DMS 273 (cell line): ENCODE data around the gene TPCN2.
"Not testable (repeated sequence)": the region's sequence is repeated elsewhere in the genome, so short reads cannot be mapped to it uniquely, and the experiment has no call there.

Source experiments
- DNase-seq: peaks from one replicate; lab custom pipeline; 2025; ENCODE audit not compliant: unreplicated experiment; lab: John Stamatoyannopoulos, UW

Gene TPCN2

DNA sequence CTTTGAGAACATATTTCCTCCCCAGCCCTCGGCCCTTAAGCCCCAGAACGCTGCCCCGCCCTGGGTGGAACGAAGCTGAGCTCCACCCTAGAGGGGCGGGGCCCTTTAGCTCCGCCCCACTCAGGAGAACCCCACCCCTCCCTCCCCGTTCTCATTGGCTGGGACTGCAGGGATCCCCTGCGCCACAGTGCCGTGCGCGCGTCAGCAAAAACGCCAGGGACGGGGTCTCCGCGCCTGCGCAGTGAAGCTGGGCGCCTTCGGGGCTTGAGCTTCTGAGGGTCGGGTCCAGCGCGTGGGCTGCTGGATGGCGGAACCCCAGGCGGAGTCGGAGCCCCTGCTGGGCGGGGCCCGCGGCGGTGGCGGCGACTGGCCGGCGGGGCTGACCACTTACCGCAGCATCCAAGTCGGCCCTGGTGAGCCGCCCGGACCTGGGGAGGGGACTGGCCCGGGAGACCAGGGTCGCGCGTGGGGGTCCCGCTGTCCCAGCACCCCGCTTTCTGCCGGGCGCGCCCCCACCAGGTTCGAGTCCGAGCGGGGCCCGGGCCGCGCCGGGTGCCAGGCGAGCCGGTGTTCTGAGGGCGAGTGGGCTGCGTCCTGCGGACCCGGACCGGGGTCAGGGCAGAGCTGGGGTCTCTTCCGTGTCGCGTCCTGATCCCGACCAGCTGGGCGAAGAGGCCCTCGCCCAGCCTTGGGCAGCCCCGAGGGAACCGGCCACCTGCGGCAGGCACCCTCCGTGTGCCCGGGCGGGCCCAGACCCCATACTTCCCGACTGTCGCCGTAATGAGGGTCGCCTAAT is at the start of gene TPCN2:
TSS of gene TPCN2 (plus strand) at position 239 of the 796 bp plus-strand sequence. CDS start at position 305, 66 bp downstream.
- peak; percentile 95 for DNase-seq

DNA sequence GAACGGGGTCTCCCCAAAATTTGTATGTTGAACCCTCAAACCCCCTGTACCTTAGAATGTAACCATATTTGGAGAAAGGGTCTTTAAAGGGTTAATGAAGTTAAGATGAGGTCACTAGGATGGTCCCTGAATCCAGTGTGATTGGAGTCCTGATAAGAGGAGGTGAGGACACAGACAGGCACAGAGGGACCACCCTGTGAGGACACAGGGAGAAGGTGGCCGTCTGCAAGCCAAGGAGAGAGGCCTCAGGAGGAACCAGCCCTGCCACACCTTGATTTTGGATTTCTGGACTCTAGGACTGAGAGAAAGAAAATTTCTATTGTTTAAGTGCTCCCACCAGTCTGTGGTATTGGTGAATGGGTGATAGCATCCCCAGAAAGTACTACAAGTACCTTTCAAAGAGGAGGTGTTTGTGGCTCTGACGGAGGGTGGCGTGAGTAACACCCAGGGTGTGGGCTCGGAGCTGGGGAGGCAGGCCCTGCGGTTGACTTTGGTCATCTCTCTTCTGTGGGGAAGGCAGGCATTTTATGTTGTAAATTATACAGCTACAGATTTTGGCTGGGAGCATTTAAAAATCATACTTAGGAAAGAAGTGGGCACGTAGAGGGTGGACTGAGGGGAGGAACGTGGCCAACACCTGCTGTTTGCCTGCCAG is 49.5 kb upstream of the TPCN2 start:
- DNase-seq, result no peak

DNA sequence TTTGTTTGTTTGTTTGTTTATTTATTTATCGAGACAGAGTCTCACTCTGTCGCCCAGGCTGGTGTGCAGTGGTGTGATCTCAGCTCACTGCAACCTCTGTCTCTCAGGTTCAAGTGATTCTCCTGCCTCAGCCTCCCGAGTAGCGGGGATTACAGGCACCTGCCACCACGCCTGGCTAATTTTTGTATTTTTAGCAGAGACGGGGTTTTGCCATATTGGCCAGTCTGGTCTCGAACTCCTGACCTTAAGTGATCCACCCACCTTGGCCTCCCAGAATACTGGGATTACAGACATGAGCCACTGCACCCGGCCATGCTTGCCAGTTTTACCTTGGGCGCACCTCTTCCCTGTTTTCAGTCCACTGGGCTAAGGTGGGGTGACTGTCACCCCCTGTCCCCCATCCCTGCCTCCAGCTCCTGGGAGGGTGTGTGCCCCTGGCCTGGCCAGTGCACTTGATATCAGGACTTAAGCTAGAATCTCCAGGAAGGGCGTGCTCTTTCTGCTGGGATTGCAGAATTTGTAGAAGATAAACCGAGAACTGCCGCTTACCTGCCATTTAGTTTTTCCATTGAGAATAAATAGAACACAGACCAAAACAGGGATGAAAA is 48.9 kb upstream of the TPCN2 start:
- not testable (repeated sequence) for DNase-seq

DNA sequence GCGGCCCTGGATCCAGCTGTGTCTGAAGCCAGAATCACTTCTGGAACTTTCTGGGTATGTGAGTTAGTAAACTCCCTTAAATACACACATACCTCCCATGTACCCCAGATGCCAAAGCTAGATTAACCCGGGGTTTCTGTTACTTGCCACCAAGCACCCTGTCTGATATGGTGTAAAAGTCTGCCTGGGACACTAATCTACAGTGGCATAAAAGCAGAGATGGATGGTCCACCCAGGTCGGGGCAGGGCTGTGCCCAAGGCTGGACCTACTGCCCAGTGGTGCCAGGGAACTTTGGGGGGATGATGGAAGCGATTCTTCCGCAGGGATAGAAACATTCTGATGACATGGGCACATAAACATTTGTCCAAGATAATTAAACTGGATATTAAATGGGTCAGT is 48.3 kb upstream of the TPCN2 start:
- no peak for DNase-seq

DNA sequence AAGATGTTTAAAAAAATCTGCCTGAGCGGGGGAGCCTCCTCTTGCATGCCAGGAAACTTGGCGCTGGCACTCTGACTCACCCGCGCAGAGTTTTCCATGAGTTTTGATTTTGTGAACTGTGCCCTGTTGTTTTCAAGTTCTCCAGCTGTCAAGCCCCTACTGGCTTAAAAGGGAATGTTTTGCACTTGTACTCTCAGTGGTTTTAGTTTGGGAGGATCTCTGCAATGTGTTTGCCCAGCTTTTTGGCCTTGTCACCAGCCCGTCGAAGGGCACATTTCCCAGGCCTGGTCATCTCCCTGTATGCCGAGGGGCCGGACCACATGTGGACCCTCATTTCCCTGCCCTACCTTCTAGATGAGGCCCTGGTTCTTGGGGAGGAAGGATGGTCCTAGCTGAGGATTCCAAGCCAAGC is 47.9 kb upstream of the TPCN2 start:
- DNase-seq, result peak; percentile 80

DNA sequence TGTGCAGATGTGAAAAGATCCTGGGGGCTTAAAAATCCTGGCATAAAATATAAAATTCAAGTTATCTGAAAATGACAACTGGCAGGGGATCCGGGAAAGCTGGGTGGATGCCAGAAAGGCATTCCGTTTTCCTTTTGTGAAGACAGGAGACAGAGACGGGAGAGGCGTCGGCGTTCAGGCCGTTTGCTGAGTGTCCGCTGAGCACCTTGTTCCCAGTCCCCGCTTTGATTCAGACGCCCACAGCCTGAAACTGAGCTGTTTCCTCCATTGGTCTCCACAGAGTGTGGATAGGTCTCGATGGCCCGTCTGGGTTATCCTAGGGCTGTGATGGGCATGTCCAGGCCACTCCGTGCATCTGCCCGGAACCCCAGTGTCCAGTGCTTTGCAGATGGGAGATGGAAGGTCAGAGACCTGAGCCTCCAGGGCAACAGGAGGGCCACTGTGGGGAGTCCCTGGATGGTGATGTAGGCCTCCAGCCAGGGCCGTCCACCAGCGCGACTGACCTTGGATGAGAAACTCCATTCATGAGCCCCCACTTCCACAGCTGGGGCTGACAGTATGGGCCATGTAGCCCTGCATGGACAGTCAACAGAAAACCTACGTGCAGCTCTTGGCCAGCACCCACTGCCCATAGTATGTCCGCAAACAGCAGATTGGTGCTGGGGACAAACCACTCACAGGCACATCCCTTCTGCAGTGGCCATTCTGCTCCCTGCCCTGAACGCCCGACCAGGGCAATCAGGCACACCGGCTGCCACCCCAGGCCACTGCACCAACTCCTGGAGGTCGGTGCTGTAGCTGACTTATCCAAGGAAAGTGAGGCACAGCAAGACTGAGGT is 47.3 kb upstream of the TPCN2 start:
- no peak for DNase-seq

DNA sequence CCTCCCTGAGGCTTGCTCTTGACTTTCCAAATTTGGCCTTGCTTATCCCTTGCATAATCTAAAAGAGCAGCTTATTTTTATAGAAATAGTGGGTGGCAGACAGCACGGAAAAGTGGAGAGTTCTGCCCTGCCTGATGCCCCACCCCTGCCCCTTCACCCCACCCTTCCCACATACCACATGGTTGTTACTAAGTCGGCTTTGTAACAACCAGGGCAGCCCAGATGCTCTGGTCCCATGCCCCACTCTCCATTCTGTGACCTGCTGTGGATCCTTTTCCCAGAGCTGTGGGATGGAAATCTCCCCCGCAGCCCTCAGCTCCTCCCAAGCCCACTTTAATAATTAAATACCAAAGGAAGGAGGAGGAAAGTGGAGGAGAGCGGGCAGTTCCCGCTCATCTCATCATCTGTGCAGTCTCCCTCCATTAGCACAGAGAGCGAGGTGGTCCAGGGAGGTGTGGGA is 46.6 kb upstream of the TPCN2 start:
- DNase-seq, result no peak

DNA sequence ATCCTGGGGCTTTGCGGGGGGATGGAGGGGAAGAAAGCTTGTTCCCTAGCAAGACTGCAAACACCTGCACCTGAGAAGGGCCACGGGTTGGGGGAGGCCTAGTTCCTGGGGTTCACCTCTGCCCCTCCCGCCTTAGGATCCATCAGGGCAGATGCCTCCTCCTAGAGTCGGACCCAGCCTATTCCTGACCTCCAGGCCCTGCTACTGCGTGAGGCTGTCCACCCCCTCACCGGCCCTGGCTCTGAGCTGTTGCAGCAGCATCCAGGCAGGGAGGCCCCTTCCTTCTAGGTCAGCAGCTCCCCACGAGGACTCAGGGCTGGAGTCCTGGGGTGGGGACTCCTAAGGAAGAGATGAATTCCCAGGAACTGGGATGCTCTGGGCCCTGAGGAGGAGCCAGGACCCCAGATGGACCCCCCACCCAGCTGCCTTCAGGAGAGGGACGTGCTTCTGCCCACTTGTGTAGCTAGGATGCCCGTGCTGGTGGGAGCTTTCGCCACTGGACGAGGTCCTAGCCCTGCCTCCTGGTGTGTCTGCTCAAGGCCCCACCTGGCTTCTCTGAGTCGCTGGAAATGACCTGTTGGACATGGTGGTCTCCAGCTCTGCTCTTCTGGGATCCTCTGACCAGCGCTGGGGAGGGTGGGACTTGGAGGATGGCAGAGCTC is 46.0 kb upstream of the TPCN2 start:
- DNase-seq, result no peak

DNA sequence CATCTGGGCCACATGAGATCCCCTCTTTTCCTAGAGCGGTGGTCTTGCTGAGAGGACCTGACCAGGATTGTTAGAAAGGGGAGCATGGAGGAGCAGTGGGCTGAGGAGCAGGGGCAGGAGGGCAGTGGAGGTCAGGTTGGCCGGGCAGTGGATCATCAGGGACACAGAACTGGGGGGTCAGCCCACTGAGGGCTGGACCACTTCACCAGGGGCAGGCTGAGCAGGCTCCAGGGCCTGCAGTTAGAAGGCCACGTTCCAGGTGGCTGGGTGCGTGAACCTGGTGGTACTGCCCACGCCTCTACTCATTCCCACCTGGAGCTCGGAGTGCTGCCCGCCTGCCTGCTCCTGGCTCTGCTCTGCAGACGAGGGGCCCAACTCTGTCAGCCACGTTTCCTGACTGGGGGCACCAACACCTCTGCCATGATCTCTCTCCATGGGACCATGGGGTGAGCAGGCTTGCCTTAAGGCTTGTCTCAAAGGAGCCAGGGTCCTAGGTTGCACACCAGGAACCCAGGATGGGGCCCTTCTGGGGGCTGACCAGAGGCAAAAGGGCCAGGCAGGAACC is 45.3 kb upstream of the TPCN2 start:
- DNase-seq, result no peak

DNA sequence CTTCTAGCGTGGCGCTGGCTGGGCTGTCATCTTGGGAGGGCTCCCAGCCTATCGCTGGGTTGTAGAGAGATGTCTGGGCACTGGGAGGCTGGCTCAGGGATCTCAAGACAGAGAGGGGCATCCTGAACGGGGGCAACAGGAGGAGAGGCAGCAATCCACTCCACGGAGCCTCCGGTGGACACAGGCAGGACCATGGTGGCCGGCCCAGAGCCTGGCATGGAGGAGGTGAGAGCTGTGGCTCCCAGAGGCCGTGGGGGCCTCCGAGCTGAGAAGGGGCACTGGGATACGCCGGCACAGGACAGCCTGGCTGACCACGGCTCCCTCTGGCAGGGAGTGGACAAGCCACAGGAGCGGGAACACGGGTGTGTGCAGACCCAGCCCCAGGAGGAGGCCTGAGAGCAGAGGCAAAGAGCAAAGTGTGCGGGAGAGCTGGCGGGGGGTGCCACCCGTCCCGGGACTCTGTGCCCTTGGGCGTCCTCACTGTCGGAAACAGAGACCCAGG is 44.8 kb upstream of the TPCN2 start:
- no peak for DNase-seq

DNA sequence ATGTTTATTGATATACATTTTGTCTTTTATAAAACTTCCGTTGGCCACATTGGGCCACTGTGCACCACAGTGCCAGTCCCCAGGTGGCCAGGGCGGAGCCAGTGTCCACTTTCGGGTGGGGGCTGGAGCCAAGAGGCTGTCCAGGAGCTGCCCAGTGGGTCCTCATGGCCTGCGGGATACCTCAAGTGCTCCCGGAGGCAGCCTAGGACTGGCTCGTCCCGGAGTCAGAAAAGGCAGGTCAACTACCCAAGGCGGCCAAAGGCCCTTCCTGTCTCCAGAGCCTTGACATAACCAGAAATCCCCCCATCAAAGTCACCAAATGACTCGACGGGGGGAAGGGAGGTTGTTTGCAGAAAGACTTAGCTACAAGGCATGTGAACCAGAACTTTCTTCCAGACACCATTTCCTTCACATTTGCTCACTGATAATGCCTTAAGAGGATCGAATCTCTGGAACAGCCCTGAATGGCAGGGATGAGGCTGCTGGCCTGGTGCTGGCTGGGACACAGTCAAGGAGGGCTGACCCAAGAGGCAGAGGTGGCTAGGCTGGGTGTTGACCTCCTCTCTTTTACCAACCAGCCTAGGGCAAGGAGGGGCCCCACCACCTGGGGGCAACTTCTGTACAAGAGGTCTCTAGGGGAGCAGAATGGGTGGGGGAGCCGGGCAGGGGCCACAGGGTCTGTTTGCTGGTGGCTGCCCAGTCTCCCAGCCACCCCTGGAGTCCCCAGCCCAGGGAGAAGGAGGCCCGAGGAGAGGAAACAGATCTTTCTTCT is 44.1 kb upstream of the TPCN2 start:
- no peak for DNase-seq

DNA sequence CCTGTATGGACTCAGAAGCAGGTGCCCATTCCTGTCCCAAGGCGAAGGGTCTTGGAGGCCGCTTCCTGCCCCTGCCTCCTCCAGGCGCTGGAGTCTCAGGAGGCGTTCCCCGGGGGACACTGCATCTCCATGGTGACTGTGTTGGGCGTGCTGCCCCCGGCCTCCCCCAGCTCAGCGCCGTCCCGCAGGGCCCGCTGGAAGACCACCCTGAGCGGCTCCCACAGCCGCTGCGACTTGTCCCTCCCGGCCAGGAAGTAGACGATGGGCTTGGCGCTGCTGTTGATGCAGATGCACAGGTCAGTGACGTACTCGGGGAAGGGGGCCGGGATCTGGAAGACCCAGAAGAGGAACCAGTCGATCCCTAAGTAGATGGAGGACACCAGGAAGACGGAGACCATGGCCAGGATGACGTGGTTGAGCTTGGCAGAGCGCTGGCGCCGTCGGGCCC is 43.5 kb upstream of the TPCN2 start:
- DNase-seq, result no peak

DNA sequence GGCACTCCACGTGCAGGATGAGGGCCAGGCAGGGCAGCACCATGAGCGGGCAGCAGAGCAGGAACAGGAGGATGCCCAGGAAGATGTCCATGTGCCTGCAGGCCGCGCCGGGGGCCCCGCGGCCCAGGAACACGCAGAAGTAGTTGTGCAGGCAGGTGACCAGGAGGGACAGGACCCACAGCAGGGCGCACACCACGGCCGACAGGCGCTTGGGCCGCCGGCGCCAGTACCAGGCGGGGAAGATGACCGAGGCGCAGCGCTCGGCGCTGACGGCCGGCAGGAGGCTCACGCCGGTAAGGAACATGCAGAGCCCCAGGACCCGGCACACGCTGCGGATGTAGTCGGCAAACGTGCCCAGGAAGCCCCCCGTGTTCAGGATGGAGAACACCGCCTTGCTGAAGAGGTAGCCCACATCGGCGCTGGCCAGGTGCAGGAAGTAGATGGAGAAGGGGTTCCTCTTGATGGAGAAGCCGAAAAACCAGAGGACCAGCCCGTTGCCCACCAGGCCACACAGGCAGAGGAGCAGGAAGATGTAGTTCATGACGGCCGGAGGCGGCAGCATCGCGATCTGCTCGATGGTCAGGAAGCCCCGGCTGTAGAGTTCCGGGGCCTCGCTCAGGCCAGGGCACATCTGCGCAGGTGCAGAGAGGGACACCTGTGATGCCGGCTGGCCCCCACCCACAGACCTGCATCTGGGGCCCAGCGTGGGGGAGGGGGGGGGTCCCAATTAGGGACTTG is 42.9 kb upstream of the TPCN2 start:
- no peak for DNase-seq

DNA sequence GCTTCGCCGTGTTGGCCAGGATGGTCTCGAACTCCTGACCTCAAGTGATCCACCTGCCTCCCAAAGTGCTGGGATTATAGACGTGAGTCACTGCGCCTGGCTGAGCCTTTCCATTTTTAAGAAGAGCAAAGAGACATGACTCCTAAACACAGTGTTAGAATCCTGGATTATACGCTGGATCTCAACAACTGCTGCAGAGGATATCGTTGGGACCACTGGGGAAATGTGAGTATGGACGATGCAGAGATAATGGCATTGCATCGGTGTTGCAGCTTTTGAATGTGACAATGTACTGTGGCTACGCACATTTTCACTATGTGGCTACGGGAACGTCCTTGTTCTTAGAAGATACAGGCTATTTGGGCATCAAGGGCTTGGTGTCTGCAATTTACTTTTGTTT is 41.9 kb upstream of the TPCN2 start:
- no peak for DNase-seq

DNA sequence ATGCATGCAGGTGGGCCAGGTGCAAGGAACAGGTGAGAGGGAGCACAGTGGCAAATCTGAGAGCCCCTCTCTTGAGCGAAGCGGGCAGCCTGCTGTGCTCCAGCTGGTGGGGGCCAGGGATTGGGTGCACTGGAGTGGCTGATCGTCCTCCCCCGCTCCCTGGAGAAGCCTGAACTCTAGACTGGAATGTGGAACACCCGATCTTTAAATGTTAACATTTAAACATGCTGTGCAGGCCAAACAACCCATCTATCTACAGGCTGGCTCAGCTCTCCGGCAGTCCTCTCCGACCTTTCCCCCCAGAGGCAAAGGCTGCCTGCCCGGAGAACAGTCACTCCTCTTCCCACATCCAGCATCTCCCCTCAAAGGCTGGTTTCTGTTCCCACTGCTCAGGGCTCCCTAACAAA is 40.8 kb upstream of the TPCN2 start:
- DNase-seq, result no peak

DNA sequence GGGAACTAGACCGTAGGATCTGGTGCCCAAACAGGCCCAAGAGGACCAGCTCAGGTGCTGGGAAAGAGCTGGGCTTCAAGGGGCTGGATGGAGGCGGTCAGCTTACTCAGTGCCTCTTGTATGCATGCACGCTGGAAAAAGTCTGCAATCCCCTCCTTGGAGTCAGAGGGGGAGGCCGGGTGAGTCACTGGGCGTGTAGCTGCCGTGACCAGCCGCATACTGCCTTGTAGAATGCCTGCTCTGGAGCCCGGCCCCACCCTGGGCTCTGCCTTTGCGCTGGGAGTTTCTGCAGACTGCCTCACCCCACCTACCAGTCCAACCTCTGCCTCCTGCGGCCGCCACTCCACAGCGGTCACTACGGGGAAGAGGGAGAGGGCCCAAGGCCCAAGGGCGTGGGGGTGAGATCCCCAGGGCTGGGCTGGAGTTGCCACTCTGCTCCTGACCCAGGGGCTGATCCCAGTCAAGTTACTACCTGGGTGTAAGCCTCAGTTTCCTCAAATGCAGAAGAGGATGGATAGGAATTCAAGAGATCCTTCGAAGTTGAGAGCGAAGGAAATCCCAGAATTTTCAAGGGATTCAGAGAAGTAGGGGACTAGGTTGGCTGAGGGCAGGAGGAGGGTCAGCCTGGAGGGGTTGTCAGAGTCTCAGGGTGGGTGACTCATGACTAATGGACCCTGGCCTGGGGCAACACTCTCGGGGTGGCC is 39.8 kb upstream of the TPCN2 start:
- no peak for DNase-seq

DNA sequence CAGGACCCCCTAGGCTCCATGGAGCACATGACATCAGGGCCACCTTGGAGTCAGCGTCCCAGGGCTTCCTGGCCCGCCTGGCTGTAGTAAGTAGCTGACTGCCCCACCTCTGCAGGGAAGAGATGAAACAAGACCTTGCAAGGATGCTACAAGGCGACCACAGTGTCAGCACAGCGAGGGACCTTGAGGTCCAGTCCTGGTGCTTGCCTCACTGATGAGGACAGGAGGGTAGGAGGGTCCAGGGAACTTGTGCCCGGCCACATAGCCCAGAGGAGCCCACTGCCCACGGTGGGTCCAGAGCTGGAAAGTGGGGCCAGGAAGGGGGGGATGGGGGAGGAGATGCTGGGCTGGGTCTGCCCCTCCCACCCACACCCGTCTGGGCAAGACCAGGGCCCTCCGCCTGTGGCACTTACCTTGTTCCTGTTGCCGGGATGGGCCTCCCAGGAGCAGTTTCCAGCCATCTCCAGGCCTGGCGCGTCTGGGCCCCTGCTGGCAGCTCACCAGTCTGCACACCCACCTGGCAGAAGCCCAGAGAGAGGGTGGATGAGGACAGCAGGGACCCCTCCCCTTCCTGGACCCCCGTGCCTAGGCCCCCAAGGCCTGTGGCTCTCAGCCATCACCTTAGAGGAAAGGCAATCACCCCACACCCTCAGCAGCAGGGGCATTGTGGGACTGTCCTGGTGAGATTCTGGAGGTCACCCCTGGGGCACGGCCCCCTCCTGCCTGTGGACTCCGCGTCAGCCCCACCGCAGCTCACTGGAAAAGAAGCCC is 39.1 kb upstream of the TPCN2 start:
- DNase-seq, result peak; percentile 28
